ENCODE measurements around the gene UNC5A.

Gene UNC5A

GRCh38 chr5:176789873-176790615 lies 20.3 kb upstream of the UNC5A start:
- H3K36me3 ChIP-seq, result no peaks in the 10 kb centered on the region
- no peak overlapping the region for H3K4me3 ChIP-seq (ENCODE audit: low read depth in 1 of 2, low read length in 1 of 2)
- no peak for TF ChIP-seq CTCF (IDR thresholded peaks at IDR 0.05)
- H3K4me1 ChIP-seq (ENCODE audit: control insufficient read depth in 1 of 2, insufficient read depth in 1 of 2, low read depth in 1 of 2, low read length in 1 of 2), result no peaks in the 10 kb centered on the region
- no peak overlapping the region for H3K27ac ChIP-seq
- peaks cover 94% of the 10 kb centered on the region for H3K27me3 ChIP-seq
- H3K9me3 ChIP-seq, result no peaks in the 10 kb centered on the region

- no peaks in the 10 kb centered on the region for H3K4me1 ChIP-seq (ENCODE audit: control insufficient read depth in 1 of 2, insufficient read depth in 1 of 2, low read depth in 1 of 2, low read length in 1 of 2)
- H3K27me3 ChIP-seq, result peaks cover 93% of the 10 kb centered on the region
- no peaks in the 10 kb centered on the region for H3K9me3 ChIP-seq
- no peak overlapping the region for H3K4me3 ChIP-seq (ENCODE audit: low read depth in 1 of 2, low read length in 1 of 2)
- no peak overlapping the region for H3K27ac ChIP-seq
- no peaks in the 10 kb centered on the region for H3K36me3 ChIP-seq
- no peak for TF ChIP-seq CTCF (IDR thresholded peaks at IDR 0.05)
Observed at GRCh38 chr5:176790941-176791340, 19.4 kb upstream of the UNC5A start.

GRCh38 chr5:176792655-176793342 lies 17.6 kb upstream of the UNC5A start:
- Histone ChIP-seq H3K27me3 (peaks cover 93% of the 10 kb centered on the region), H3K9me3 (no peaks in the 10 kb centered on the region), H3K27ac (no peak overlapping the region), H3K36me3 (no peaks in the 10 kb centered on the region), H3K4me3 (ENCODE audit: low read depth in 1 of 2, low read length in 1 of 2) (no peak overlapping the region), H3K4me1 (ENCODE audit: control insufficient read depth in 1 of 2, insufficient read depth in 1 of 2, low read depth in 1 of 2, low read length in 1 of 2) (no peaks in the 10 kb centered on the region)
- TF ChIP-seq CTCF (IDR thresholded peaks at IDR 0.05), result no peak

- no peak for TF ChIP-seq CTCF (IDR thresholded peaks at IDR 0.05)
- Histone ChIP-seq H3K4me1 (ENCODE audit: control insufficient read depth in 1 of 2, insufficient read depth in 1 of 2, low read depth in 1 of 2, low read length in 1 of 2) (no peaks in the 10 kb centered on the region), H3K36me3 (no peaks in the 10 kb centered on the region), H3K9me3 (no peaks in the 10 kb centered on the region), H3K27me3 (peaks cover 93% of the 10 kb centered on the region), H3K4me3 (ENCODE audit: low read depth in 1 of 2, low read length in 1 of 2) (no peak overlapping the region), H3K27ac (no peak overlapping the region)
Observed at GRCh38 chr5:176793343-176793699, 17.0 kb upstream of the UNC5A start.

- no peak overlapping the region for H3K27ac ChIP-seq
- H3K27me3 ChIP-seq, result peaks cover 93% of the 10 kb centered on the region
- no peak for TF ChIP-seq CTCF (IDR thresholded peaks at IDR 0.05)
- H3K4me1 ChIP-seq (ENCODE audit: control insufficient read depth in 1 of 2, insufficient read depth in 1 of 2, low read depth in 1 of 2, low read length in 1 of 2), result no peaks in the 10 kb centered on the region
- no peaks in the 10 kb centered on the region for H3K36me3 ChIP-seq
- H3K9me3 ChIP-seq, result no peaks in the 10 kb centered on the region
- H3K4me3 ChIP-seq (ENCODE audit: low read depth in 1 of 2, low read length in 1 of 2), result no peak overlapping the region
Observed at GRCh38 chr5:176793736-176794135, 16.6 kb upstream of the UNC5A start.

Data from neutrophil (primary cell).